HepG2 (cell line): ENCODE data around the gene EPG5. TPM values are rescaled to one million over a fixed set of nuclear protein-coding genes. Genes with fewer than 3 reads are reported as not detected.
"Not testable (repeated sequence)": the region's sequence is repeated elsewhere in the genome, so short reads cannot be mapped to it uniquely, and the experiment has no call there.

Experiments used
- ATAC-seq: fragments of 200-7000 bp; cut with Tn5 transposase; 3 replicates; pipeline ENCODE4 v1.9.1; 2020; ENCODE audit warnings: mild to moderate bottlenecking, moderate library complexity
- BruUV-seq: library from RNA; stranded (reverse); fragments of 400-500 nt; replicated peaks from 2 replicates; lab custom pipeline; 2021; lab: Mats Ljungman, UMichigan
- CTCF ChIA-PET: fragments of 300-600 bp; formaldehyde crosslinking; extraction: SDS; loops from one replicate; lab custom pipeline; 2021; ENCODE audit warnings: low total read pairs, inconsistent platforms, low intra/inter-chr PET ratio; lab: Yijun Ruan, JAX
- POLR2A ChIA-PET: fragments of 350-600 bp; sonication (Branson Sonifier 250); formaldehyde crosslinking; loops from one replicate; lab custom pipeline; 2020; ENCODE audit warnings: antibody characterized with exemption, inconsistent platforms; lab: Yijun Ruan, JAX
- DNase-seq: peaks from one replicate; pipeline ENCODE4 v3.0.0-alpha.2; 2015; ENCODE audit warnings: low spot score
- FAIRE-seq: peaks from 3 replicates; lab custom pipeline; 2011; peaks lifted over from hg19 to GRCh38; lab: Jason Lieb, UNC
- H2AFZ ChIP-seq: one replicate; pipeline ENCODE4 v1.6.1; 2011; ENCODE audit warnings: low read length, inconsistent platforms
- H3K27ac ChIP-seq: fragments of 300-600 bp; 3 replicates; pipeline ENCODE4 v1.8.0; 2011; ENCODE audit warnings: mixed run types, mild to moderate bottlenecking, mixed read lengths, low read length, inconsistent platforms; ENCODE audit not compliant: insufficient read depth; ENCODE audit errors: extremely low read length
- H3K27me3 ChIP-seq, 2 experiments: fragments of 200-600 bp in 1 of 2; 2 replicates in 1 of 2; 3 replicates in 1 of 2; pipeline versions ENCODE4 v1.6.0 to v1.8.0; 2011; ENCODE audit warnings: low read length in 2 of 2, mild to moderate bottlenecking in 2 of 2, moderate library complexity in 2 of 2, inconsistent platforms in 1 of 2; ENCODE audit not compliant: insufficient read depth in 2 of 2, control insufficient read depth in 1 of 2
- H3K36me3 ChIP-seq, 2 experiments: fragments of 200-600 bp in 1 of 2; replicated peaks in 1 of 2; 2 replicates in 1 of 2; 3 replicates in 1 of 2; pipeline versions ENCODE4 v1.5.1 to v1.8.0; 2011; ENCODE audit warnings: low read length in 2 of 2, inconsistent platforms in 1 of 2; ENCODE audit not compliant: insufficient read depth in 2 of 2, control insufficient read depth in 1 of 2
- H3K4me1 ChIP-seq: 2 replicates; pipeline ENCODE4 v1.5.1; 2012; ENCODE audit warnings: low read length, inconsistent platforms; ENCODE audit not compliant: insufficient read depth
- H3K4me2 ChIP-seq: 2 replicates; pipeline ENCODE4 v1.6.0; 2011; ENCODE audit warnings: low read depth, low read length, inconsistent platforms
- H3K4me3 ChIP-seq, 3 experiments: fragments of 200-600 bp in 1 of 3; sonication (generic), shearing (Covaris generic) in 1 of 3; replicated peaks in 1 of 3; 2 replicates each; pipeline ENCODE4 v1.5.1; 2011 to 2016; ENCODE audit warnings: low read length in 3 of 3, inconsistent platforms in 2 of 3, low read depth in 2 of 3, mild to moderate bottlenecking in 2 of 3, control low read depth in 1 of 3, mixed read lengths in 1 of 3; ENCODE audit not compliant: insufficient read depth in 1 of 3
- H3K79me2 ChIP-seq: one replicate; pipeline ENCODE4 v1.6.1; 2011; ENCODE audit warnings: low read length, inconsistent platforms; ENCODE audit not compliant: insufficient read depth
- H3K9ac ChIP-seq: 2 replicates; pipeline ENCODE4 v1.6.0; 2011; ENCODE audit warnings: mild to moderate bottlenecking, low read depth, low read length, inconsistent platforms; ENCODE audit not compliant: insufficient read depth
- H3K9me3 ChIP-seq: 2 replicates; pipeline ENCODE4 v1.5.1; 2012; ENCODE audit warnings: mild to moderate bottlenecking, low read length
- H4K20me1 ChIP-seq: 2 replicates; pipeline ENCODE4 v1.6.0; 2011; ENCODE audit warnings: inconsistent platforms, mild to moderate bottlenecking, low read length, moderate library complexity; ENCODE audit not compliant: insufficient read depth
- GFI1 ChIP-seq: sonication (generic); formaldehyde crosslinking; IDR thresholded peaks from 2 replicates; pipeline ENCODE4 v1.5.0; 2020; ENCODE audit warnings: missing genetic modification reagents, mild to moderate bottlenecking, borderline replicate concordance
- NR2F1 ChIP-seq, 2 experiments: fragments of 450-650 bp in 1 of 2; formaldehyde crosslinking in 1 of 2; IDR thresholded peaks; 2 replicates each; pipeline versions ENCODE4 v1.5.0 to v1.6.1; 2016 to 2020; ENCODE audit warnings: mild to moderate bottlenecking in 1 of 2, missing compliant biosample characterization in 1 of 2, missing genetic modification reagents in 1 of 2, moderate library complexity in 1 of 2
- NR2F6 ChIP-seq, 2 experiments: IDR thresholded peaks; 2 replicates each; pipeline ENCODE4 v1.6.1; 2016; ENCODE audit warnings: antibody characterized with exemption in 1 of 2, mild to moderate bottlenecking in 1 of 2
- RXRB ChIP-seq: IDR thresholded peaks from 2 replicates; pipeline ENCODE4 v1.6.1; 2016; ENCODE audit warnings: borderline replicate concordance, missing genetic modification reagents, missing compliant biosample characterization
- TOE1 ChIP-seq: sonication (generic); formaldehyde crosslinking; IDR thresholded peaks from 2 replicates; pipeline ENCODE4 v1.4.0; 2020; ENCODE audit warnings: mild to moderate bottlenecking, missing genetic modification reagents
- WGBS: methylation state at CpG from one replicate; pipeline ENCODE4 v1.1.6; 2017; ENCODE audit warnings: low lambda C conversion rate; 5-methylcytosine and 5-hydroxymethylcytosine counted together
- in situ Hi-C: cut with HindIII; loops from 2 replicates; pipeline ENCODE4 v1.10.0; 2017; ENCODE audit warnings: low pct_unique_long_range_greater_than_20kb; ENCODE audit not compliant: extremely low pct_ligation_motif_present
- intact Hi-C: fragments of 100-400 bp; cut with micrococcal nuclease; formaldehyde crosslinking; loops from one replicate; pipeline ENCODE4 v1.10.0; 2022; ENCODE audit not compliant: unreplicated experiment
- polyA plus RNA-seq, 8 experiments: library from polyadenylated mRNA; depleted of rRNA in 3 of 8; stranded (reverse) in 7 of 8; unstranded in 1 of 8; fragments of >200 nt; fragmentation: Illumina TruSeq in 4 of 8; extraction: Trizol in 4 of 8; gene quantifications; 2 replicates each; pipeline versions ENCODE4 v1.2.1 to v1.2.3, GENCODE V29; 2011 to 2016; ENCODE audit warnings: low read depth in 4 of 8, missing spikeins in 1 of 8, mixed read lengths in 1 of 8; ENCODE audit not compliant: insufficient read depth in 1 of 8
- total RNA-seq, 5 experiments: library from RNA; depleted of rRNA; stranded (reverse); fragments of >200 nt; fragmentation: Illumina TruSeq; extraction: Trizol; gene quantifications; 2 replicates each; pipeline ENCODE4 v1.2.3, GENCODE V29; 2016; ENCODE audit warnings: low read depth in 1 of 5
- TF ChIP-seq, protein P1 (sequence below): sonication (generic); formaldehyde crosslinking; conservative IDR thresholded peaks from 2 replicates; pipeline ENCODE4 v1.4.0; 2020; ENCODE audit warnings: mild to moderate bottlenecking, missing genetic modification reagents, moderate library complexity

Gene EPG5
- total and polyA plus RNA-seq, 2 of the 13 experiments (the other 11 are each of a cell fraction or from before 2014, with no cell fraction given) = 6.7 to 9.3 TPM

- H3K27ac ChIP-seq, BruUV-seq, H3K27me3 ChIP-seq, H4K20me1 ChIP-seq, H3K36me3 ChIP-seq, CTCF ChIA-PET, in situ Hi-C loops, ATAC-seq, FAIRE-seq, H2AFZ ChIP-seq, POLR2A ChIA-PET, H3K79me2 ChIP-seq, intact Hi-C loops, H3K4me2 ChIP-seq, H3K4me1 ChIP-seq, H3K4me3 ChIP-seq, H3K9me3 ChIP-seq, DNase-seq, H3K9ac ChIP-seq: not testable (repeated sequence)
- WGBS = 50% methylated on average over 8 of the region's 8 CpGs
Observed at GRCh38 chr18:45818765-45819164, 148.4 kb downstream of the EPG5 start.

- Histone ChIP-seq H3K4me3 (no peak overlapping the region), H3K4me2 (no peak overlapping the region), H3K27me3 (no peaks in the 10 kb centered on the region; a peak in 1 of 5 replicates), H3K36me3 (no peaks in the 10 kb centered on the region), H3K79me2 (no peaks in the 10 kb centered on the region), H3K9ac (no peak overlapping the region), H3K9me3 (no peaks in the 10 kb centered on the region), H3K4me1 (peaks cover 7% of the 10 kb centered on the region; the same call in 1 of the 2 replicates), H3K27ac (no peak overlapping the region), H2AFZ (no peak overlapping the region), H4K20me1 (no peaks in the 10 kb centered on the region)
- POLR2A ChIA-PET = no interaction called here
- in situ Hi-C loops = no loop called here
- no peak for DNase-seq
- no peak for ATAC-seq
- no peak for FAIRE-seq
- 0% methylated on average over 1 of the region's 1 CpG for WGBS
- TF ChIP-seq TOE1 (CRISPR knock-in tag) = no peak
- intact Hi-C loops = no loop called here
- no TSS peak for BruUV-seq
- CTCF ChIA-PET = no interaction called here
Observed at GRCh38 chr18:45817543-45817942, 149.6 kb downstream of the EPG5 start.

DNA sequence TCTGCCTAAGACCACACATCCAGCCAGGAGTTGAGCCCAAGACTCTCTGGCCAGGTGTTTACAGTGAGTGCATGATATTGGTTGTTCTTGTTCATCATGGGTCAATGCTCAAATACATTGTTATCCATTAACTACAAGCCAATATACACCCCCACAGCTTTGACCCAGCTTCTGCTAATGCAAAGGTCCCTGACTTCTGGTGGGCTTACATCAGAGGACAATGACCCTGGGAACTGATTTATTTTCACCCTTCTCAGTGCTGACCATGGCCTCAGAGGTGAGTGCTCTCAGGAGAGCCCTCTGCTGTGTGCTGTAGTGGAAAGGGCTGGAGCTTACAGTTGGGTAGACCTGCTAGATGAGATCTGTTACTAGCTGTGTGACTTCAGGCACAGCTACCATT lies 152.4 kb downstream of the EPG5 start:
- in situ Hi-C loops; H3K9me3 ChIP-seq; intact Hi-C loops; H3K27ac ChIP-seq; H3K4me1 ChIP-seq; H4K20me1 ChIP-seq; CTCF ChIA-PET; BruUV-seq; H3K4me2 ChIP-seq; H3K36me3 ChIP-seq; POLR2A ChIA-PET; DNase-seq; H3K27me3 ChIP-seq; H3K4me3 ChIP-seq; H3K9ac ChIP-seq; H2AFZ ChIP-seq; H3K79me2 ChIP-seq; TF ChIP-seq NR2F6 (CRISPR knock-in tag; IDR thresholded peaks at IDR 0.05): not testable (repeated sequence)
- peak; percentile 97 for ATAC-seq
- FAIRE-seq = peak; percentile 87
- TF ChIP-seq, protein P1, sequence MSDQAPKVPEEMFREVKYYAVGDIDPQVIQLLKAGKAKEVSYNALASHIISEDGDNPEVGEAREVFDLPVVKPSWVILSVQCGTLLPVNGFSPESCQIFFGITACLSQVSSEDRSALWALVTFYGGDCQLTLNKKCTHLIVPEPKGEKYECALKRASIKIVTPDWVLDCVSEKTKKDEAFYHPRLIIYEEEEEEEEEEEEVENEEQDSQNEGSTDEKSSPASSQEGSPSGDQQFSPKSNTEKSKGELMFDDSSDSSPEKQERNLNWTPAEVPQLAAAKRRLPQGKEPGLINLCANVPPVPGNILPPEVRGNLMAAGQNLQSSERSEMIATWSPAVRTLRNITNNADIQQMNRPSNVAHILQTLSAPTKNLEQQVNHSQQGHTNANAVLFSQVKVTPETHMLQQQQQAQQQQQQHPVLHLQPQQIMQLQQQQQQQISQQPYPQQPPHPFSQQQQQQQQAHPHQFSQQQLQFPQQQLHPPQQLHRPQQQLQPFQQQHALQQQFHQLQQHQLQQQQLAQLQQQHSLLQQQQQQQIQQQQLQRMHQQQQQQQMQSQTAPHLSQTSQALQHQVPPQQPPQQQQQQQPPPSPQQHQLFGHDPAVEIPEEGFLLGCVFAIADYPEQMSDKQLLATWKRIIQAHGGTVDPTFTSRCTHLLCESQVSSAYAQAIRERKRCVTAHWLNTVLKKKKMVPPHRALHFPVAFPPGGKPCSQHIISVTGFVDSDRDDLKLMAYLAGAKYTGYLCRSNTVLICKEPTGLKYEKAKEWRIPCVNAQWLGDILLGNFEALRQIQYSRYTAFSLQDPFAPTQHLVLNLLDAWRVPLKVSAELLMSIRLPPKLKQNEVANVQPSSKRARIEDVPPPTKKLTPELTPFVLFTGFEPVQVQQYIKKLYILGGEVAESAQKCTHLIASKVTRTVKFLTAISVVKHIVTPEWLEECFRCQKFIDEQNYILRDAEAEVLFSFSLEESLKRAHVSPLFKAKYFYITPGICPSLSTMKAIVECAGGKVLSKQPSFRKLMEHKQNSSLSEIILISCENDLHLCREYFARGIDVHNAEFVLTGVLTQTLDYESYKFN (CRISPR knock-in tag) = peak; percentile 47
- TF ChIP-seq NR2F6 (IDR thresholded peaks at IDR 0.05) = peak; percentile 36
- peak; percentile 61 for TF ChIP-seq RXRB (CRISPR knock-in tag)
- peak in 1 of 2 experiments; percentile 11; a peak in 1 of 4 replicates for TF ChIP-seq NR2F1 (CRISPR knock-in tag; IDR thresholded peaks at IDR 0.05)
- TF ChIP-seq GFI1 (CRISPR knock-in tag) = peak; percentile 89; the same call in 1 of the 2 replicates
